ENCODE measurements around the gene SH3BP5L.

Gene SH3BP5L

DNA sequence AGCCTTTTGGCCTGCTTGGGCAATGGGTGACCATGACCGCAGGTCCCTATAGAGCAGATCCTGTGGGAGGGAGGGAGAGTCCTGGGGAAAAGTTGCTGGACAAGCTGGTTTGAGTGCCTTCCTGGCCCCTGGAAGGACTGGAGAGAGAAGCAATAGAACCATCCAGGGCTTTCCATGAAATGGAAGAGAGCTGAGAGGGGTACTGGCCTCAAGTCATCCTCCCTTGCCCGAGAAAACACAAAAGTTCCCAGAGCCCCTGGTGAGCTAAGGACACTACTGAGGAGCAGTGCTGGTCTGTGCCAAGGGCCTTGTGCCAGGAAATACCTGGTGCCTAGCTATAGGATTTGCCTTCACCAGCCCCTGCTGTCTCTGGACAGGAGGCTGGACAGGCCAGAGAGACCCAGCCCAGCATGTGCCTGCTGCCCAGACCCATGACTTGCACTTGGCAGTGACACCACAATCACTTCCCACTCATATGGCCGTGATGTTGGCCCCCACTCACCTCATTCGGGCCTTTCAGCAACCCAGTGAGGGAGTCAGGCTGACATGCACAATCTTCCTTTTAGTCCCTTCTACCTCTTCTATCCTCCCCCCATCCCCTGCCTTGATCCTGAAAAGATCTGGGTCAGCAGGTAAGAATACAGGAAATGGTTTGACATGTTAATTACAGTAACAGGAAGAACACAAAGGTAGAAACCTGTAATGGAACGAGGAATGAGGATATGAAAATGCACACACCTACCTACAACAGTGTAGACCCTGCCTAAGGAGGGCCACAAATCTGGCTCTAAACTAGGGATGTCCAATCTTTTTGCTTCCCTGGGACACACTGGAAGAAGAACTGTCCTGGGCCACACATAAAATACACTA is 7.0 kb downstream of the SH3BP5L start:
- TF ChIP-seq, protein P1, sequence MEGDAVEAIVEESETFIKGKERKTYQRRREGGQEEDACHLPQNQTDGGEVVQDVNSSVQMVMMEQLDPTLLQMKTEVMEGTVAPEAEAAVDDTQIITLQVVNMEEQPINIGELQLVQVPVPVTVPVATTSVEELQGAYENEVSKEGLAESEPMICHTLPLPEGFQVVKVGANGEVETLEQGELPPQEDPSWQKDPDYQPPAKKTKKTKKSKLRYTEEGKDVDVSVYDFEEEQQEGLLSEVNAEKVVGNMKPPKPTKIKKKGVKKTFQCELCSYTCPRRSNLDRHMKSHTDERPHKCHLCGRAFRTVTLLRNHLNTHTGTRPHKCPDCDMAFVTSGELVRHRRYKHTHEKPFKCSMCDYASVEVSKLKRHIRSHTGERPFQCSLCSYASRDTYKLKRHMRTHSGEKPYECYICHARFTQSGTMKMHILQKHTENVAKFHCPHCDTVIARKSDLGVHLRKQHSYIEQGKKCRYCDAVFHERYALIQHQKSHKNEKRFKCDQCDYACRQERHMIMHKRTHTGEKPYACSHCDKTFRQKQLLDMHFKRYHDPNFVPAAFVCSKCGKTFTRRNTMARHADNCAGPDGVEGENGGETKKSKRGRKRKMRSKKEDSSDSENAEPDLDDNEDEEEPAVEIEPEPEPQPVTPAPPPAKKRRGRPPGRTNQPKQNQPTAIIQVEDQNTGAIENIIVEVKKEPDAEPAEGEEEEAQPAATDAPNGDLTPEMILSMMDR (IDR thresholded peaks at IDR 0.05; ENCODE audit: extremely low read depth, missing control alignments), result no peak
- peak; percentile 21 for DNase-seq (ENCODE audit: low spot score)

DNA sequence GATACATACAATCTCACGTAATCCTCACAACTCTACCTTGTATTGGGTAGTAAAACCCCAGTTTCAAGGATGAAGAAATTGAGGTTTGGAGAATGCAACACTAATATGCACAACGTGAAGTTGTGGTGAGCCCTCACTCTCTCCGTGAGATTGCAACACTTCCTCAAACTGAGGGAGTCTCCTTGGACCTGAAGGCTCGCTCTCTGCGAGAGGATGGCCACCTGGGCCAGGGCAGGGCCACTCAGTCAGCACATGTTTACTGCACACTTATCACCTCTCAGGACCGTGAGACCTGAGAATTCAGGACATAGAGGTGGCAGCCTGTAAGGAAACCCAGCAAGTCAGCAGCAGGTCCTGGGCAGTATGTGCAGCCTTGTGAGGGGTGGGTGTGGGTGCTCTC is 8.7 kb downstream of the SH3BP5L start:
- TF ChIP-seq, protein P1 (IDR thresholded peaks at IDR 0.05; ENCODE audit: extremely low read depth, missing control alignments), result no peak

DNA sequence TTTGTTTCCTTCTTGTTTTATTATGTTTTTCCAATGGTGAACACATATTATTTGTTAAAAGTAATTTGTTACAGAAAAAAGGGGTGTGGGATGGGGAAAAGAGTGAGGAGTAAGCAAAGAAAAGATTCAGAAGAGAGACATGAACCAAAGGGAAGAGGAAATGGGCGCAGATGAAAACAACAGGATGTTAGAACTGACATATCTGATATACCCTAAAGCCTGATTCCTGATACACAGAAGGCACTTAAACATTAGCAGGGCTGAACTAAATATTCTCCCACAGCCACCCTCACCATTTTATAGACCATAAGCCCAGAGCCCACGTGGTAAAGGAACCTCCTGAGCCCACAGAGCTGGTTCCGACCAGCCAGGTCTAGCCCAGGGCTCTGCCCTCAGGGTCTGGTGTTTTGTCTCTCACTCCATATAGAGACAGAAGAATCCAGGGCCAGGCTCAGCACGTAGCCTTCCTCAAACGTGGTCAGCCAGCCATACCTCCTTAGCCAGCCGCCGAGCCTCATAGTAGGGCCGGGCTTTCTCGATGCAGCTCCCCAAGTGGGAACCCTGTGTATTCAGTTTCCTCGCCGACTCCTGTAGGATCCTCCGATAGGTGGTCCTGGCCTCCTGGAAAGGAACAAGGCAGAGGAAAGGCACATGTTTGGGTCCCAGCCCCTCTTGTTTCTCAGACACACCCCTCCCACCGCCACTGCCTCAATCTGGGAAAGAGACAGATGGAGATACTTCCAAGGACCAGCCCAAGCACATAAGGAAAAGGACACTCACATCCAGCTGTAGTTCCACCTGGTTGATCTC is 9.5 kb downstream of the SH3BP5L start:
- TF ChIP-seq, protein P1 (IDR thresholded peaks at IDR 0.05; ENCODE audit: extremely low read depth, missing control alignments), result no peak
- peak; percentile 2 for DNase-seq (ENCODE audit: low spot score)

More for the DNA sequence above, 8.7 kb downstream of the SH3BP5L start:
- peak; percentile 4 for DNase-seq (ENCODE audit: low spot score)

DNA sequence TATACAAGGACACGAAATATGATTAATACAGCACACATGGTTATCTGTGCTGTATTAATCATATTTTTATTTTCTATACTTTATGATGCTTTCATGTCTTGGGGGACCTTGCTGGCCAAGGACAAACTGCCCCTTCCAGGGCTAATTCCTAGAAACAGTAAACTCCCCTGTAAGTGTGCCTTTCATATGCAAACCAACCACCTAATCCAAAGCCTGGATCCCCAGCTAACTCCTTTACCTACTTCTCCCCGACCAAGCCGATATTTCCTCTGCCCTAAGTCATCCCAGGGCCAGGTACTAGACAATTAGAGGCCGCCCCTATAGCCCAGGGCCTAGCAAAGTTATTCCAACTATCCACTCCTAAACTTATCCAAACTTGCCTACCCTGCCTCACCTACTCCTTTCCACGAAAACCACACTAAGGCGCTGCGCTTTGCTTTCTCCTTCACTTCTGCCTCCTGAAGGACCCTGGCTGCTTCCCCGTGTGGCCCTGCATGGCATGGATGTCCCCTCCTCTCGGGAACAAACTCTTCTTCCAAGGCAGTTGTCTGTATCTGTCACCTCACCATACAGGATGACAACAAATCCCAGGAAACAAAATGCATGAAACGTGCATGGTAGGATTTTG is 10.2 kb downstream of the SH3BP5L start:
- DNase-seq (ENCODE audit: low spot score), result peak; percentile 4
- TF ChIP-seq, protein P1 (IDR thresholded peaks at IDR 0.05; ENCODE audit: extremely low read depth, missing control alignments), result no peak

DNA sequence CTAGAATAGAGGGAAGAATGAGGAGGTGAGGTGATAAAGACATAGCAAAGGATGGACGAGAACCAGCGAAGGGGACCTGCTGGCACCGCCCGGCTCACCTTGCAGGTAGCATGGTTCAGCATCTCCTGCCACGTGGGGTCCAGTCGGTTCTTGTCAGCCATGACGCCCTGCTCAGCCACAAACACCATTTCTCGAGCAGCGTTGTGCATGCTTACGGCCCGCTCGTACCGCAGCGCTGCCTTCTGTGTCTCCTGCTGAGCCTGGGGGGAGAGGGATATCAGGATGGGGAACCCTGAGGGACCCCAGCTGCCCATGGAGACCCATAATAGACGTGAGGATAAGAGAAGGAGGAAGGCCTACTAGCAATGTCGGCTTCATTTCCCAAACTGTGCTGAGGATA is 11.4 kb downstream of the SH3BP5L start:
- DNase-seq (ENCODE audit: low spot score), result peak; percentile 6
- TF ChIP-seq, protein P1 (IDR thresholded peaks at IDR 0.05; ENCODE audit: extremely low read depth, missing control alignments), result no peak

DNA sequence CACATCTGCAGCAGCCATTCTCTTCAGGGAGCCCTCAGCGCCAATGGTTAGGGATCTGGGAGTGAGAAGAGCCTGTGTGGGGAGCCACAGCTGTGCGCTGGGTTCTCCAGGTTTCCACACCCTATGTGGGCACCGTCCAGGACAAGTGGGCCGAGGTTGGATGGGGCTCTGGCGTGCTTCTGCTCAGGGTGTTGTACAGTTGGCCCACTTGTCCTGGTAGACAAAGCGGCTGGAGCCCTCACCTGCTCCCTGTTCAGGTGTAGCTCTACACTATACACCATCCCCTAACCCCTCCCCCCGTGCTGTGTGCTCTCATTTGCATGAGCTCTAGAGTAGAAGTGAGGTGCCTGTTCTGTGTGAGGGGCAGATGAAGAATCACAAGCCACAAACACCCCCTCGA is 12.2 kb downstream of the SH3BP5L start:
- peak; percentile 10 for DNase-seq (ENCODE audit: low spot score)
- TF ChIP-seq, protein P1 (IDR thresholded peaks at IDR 0.05; ENCODE audit: extremely low read depth, missing control alignments), result no peak
